Stomach (tissue), 4 donors: Measurements from ENCODE around the gene PPP3R1.

Source experiments
- CTCF ChIP-seq, 7 experiments: fragments of 450-650 bp in 4 of 7; fragments of 200-600 bp in 3 of 7; sonication (generic) in 3 of 7; IDR thresholded peaks; one replicate each; pipeline ENCODE4 v1.5.1; 2016 to 2019; ENCODE audit warnings: antibody characterized with exemption in 7 of 7, control low read depth in 2 of 7, mild to moderate bottlenecking in 1 of 7
- POLR2A ChIP-seq, 4 donors: fragments of 450-650 bp; IDR thresholded peaks; one replicate each; pipeline ENCODE4 v1.6.1; 2016; ENCODE audit warnings: antibody characterized with exemption in 4 of 4, control low read depth in 2 of 4, mild to moderate bottlenecking in 1 of 4, moderate library complexity in 1 of 4
- POLR2AphosphoS5 ChIP-seq, 3 donors: sonication (generic); formaldehyde crosslinking; IDR thresholded peaks; one replicate each; pipeline ENCODE4 v1.6.1; 2016; ENCODE audit warnings: antibody characterized with exemption in 3 of 3

- TF ChIP-seq CTCF (IDR thresholded peaks at IDR 0.05) (peak in 6 of 7 experiments; percentile 9 to 90 (median 76)), POLR2A (IDR thresholded peaks at IDR 0.05) (no peak), POLR2AphosphoS5 (IDR thresholded peaks at IDR 0.05) (peak; percentile 20 to 81 (median 56))
Measured at GRCh38 chr2:68251187-68251854, 1.0 kb downstream of the PPP3R1 start.
